SK-N-SH (cell line): Measurements from ENCODE around the gene ARHGAP11B.
"Not testable (repeated sequence)": the region's sequence is repeated elsewhere in the genome, so short reads cannot be mapped to it uniquely, and the experiment has no call there.

ENCODE experiments used
- CTCF ChIP-seq: fragments of 200-600 bp; sonication (generic); IDR thresholded peaks from 2 replicates; pipeline ENCODE4 v1.6.1; 2017; ENCODE audit warnings: antibody characterized with exemption, mild to moderate bottlenecking, moderate library complexity
- FOXM1 ChIP-seq: IDR thresholded peaks from 2 replicates; pipeline ENCODE4 v1.4.0; 2012; ENCODE audit warnings: low read depth, mild to moderate bottlenecking
- GATA2 ChIP-seq: sonication (generic); formaldehyde crosslinking; IDR thresholded peaks from 2 replicates; pipeline ENCODE4 v1.5.0; 2020; ENCODE audit warnings: mild to moderate bottlenecking, missing genetic modification reagents
- POLR2AphosphoS5 ChIP-seq: IDR thresholded peaks from 2 replicates; pipeline ENCODE4 v1.6.1; 2012; ENCODE audit warnings: low read depth, low read length
- RXRA ChIP-seq: IDR thresholded peaks from 2 replicates; pipeline ENCODE4 v1.4.0; 2012; ENCODE audit warnings: low read depth, mild to moderate bottlenecking, borderline replicate concordance
- USF1 ChIP-seq: IDR thresholded peaks from 2 replicates; pipeline ENCODE4 v1.4.0; 2012; ENCODE audit warnings: low read depth, borderline replicate concordance

- not testable (repeated sequence) for TF ChIP-seq USF1; POLR2AphosphoS5; CTCF; RXRA; FOXM1; GATA2 (CRISPR knock-in tag)
These were observed 252 bp downstream of the ARHGAP11B start for GRCh38 chr15:30626194-30626565.
